CD14-positive monocyte (primary cell): ENCODE measurements around the gene ADAMTS15. TPM values are rescaled to one million over a fixed set of nuclear protein-coding genes. Genes with fewer than 3 reads are reported as not detected.

Source experiments
- DNase-seq, 3 donors: peaks; one replicate each; pipeline ENCODE4 v3.0.0-alpha.2; 2011 to 2022
- H2AFZ ChIP-seq: 2 replicates; pipeline ENCODE4 v1.6.0; 2012; ENCODE audit warnings: mild to moderate bottlenecking, low read depth, low read length, inconsistent platforms; ENCODE audit not compliant: insufficient read depth, poor library complexity, severe bottlenecking
- H3K27ac ChIP-seq, 2 donors: 1 replicate in 1 of 2; 2 replicates in 1 of 2; pipeline ENCODE4 v1.5.1; 2012 to 2013; ENCODE audit warnings: low read length in 2 of 2, control low read depth in 1 of 2, inconsistent platforms in 1 of 2, low read depth in 1 of 2, mild to moderate bottlenecking in 1 of 2
- H3K27me3 ChIP-seq, 2 donors: one replicate each; pipeline versions ENCODE4 v1.6.0 to v1.6.1; 2011 to 2013; ENCODE audit warnings: low read length in 2 of 2; ENCODE audit not compliant: control insufficient read depth in 2 of 2, insufficient read depth in 2 of 2
- H3K36me3 ChIP-seq, 2 donors: replicated peaks in 1 of 2; 1 replicate in 1 of 2; 2 replicates in 1 of 2; pipeline versions ENCODE4 v1.5.1 to v1.6.1; 2012 to 2013; ENCODE audit warnings: low read length in 2 of 2, control low read depth in 1 of 2, inconsistent platforms in 1 of 2, mild to moderate bottlenecking in 1 of 2; ENCODE audit not compliant: insufficient read depth in 2 of 2, control insufficient read depth in 1 of 2
- H3K4me1 ChIP-seq, 2 donors: 1 replicate in 1 of 2; 2 replicates in 1 of 2; pipeline versions ENCODE4 v1.5.1 to v1.6.1; 2012 to 2013; ENCODE audit warnings: low read length in 2 of 2, control low read depth in 1 of 2, inconsistent platforms in 1 of 2, mild to moderate bottlenecking in 1 of 2, moderate library complexity in 1 of 2; ENCODE audit not compliant: insufficient read depth in 2 of 2, control insufficient read depth in 1 of 2
- H3K4me2 ChIP-seq: replicated peaks from 2 replicates; pipeline ENCODE3; 2012; ENCODE audit warnings: low read length, moderate library complexity, mild to moderate bottlenecking; ENCODE audit not compliant: poor library complexity, severe bottlenecking; ENCODE audit errors: extremely low read depth
- H3K4me3 ChIP-seq, 3 experiments: fragments of 200-600 bp in 1 of 3; sonication (generic) in 1 of 3; replicated peaks in 1 of 3; 1 replicate in 2 of 3; 2 replicates in 1 of 3; pipeline ENCODE4 v1.5.1; 2011 to 2013; ENCODE audit warnings: low read length in 3 of 3, mild to moderate bottlenecking in 3 of 3, control low read depth in 2 of 3, low read depth in 2 of 3, inconsistent platforms in 1 of 3, moderate library complexity in 1 of 3
- H3K79me2 ChIP-seq: 2 replicates; pipeline ENCODE4 v1.6.0; 2012; ENCODE audit warnings: mild to moderate bottlenecking, control low read depth, inconsistent platforms, low read length, moderate library complexity; ENCODE audit not compliant: insufficient read depth
- H3K9ac ChIP-seq: 2 replicates; pipeline ENCODE4 v1.6.0; 2017; ENCODE audit warnings: low read length, mild to moderate bottlenecking; ENCODE audit not compliant: insufficient read depth, poor library complexity, severe bottlenecking
- H3K9me3 ChIP-seq, 2 donors: replicated peaks in 1 of 2; 1 replicate in 1 of 2; 2 replicates in 1 of 2; pipeline versions ENCODE4 v1.5.1 to v1.6.1; 2012 to 2013; ENCODE audit warnings: low read length in 2 of 2, control low read depth in 1 of 2; ENCODE audit not compliant: control insufficient read depth in 1 of 2, insufficient read depth in 1 of 2
- H4K20me1 ChIP-seq: 2 replicates; pipeline ENCODE4 v1.6.0; 2012; ENCODE audit warnings: mild to moderate bottlenecking, low read length, control low read depth, moderate library complexity; ENCODE audit not compliant: insufficient read depth
- H3K27ac Mint-ChIP-seq, 7 donors: one replicate each; pipeline ENCODE4 v1.8.0; 2020; ENCODE audit warnings: mild to moderate bottlenecking in 7 of 7, mixed read lengths in 7 of 7, moderate library complexity in 6 of 7, inconsistent platforms in 2 of 7
- H3K27me3 Mint-ChIP-seq, 3 donors: one replicate each; pipeline ENCODE4 v1.8.0; 2021 to 2022; ENCODE audit warnings: low read depth in 3 of 3, mild to moderate bottlenecking in 3 of 3, mixed read lengths in 3 of 3, moderate library complexity in 3 of 3, inconsistent platforms in 1 of 3
- H3K36me3 Mint-ChIP-seq, 2 donors: one replicate each; pipeline ENCODE4 v1.8.0; 2020; ENCODE audit warnings: mixed read lengths in 2 of 2, inconsistent platforms in 1 of 2, mild to moderate bottlenecking in 1 of 2
- H3K4me1 Mint-ChIP-seq: one replicate; pipeline ENCODE4 v1.8.0; 2020; ENCODE audit warnings: mild to moderate bottlenecking, mixed read lengths
- H3K4me3 Mint-ChIP-seq, 2 donors: one replicate each; pipeline ENCODE4 v1.8.0; 2020; ENCODE audit warnings: mild to moderate bottlenecking in 2 of 2, mixed read lengths in 2 of 2, moderate library complexity in 1 of 2
- H3K9me3 Mint-ChIP-seq, 7 donors: one replicate each; pipeline ENCODE4 v1.8.0; 2020 to 2022; ENCODE audit warnings: mixed read lengths in 7 of 7, mild to moderate bottlenecking in 6 of 7, moderate library complexity in 6 of 7, inconsistent platforms in 2 of 7
- WGBS: methylation state at CpG from one replicate; pipeline ENCODE4 v1.1.5; 2013; ENCODE audit warnings: missing lambda C conversion rate; ENCODE audit not compliant: insufficient coverage; 5-methylcytosine and 5-hydroxymethylcytosine counted together
- intact Hi-C, 2 donors: fragments of 100-400 bp; cut with micrococcal nuclease; formaldehyde crosslinking; loops; one replicate each; pipeline versions ENCODE4 v1.15.0 to v1.15.1; 2023
- polyA plus RNA-seq, 3 donors: library from polyadenylated mRNA; depleted of rRNA in 1 of 3; unstranded in 2 of 3; stranded (reverse) in 1 of 3; fragments of 300-500 nt in 2 of 3; fragments of >200 nt in 1 of 3; fragmentation: Illumina TruSeq in 2 of 3; gene quantifications; 1 replicate in 2 of 3; 2 replicates in 1 of 3; pipeline ENCODE4 v1.2.3, GENCODE V29; 2012 to 2021
- TF ChIP-seq, protein P1 (sequence below): fragments of 200-600 bp; IDR thresholded peaks from one replicate; pipeline ENCODE4 v1.8.0; 2022; ENCODE audit warnings: antibody characterized with exemption, mild to moderate bottlenecking

The ADAMTS15 gene
- polyA plus RNA-seq, 3 donors, result not detected

DNA sequence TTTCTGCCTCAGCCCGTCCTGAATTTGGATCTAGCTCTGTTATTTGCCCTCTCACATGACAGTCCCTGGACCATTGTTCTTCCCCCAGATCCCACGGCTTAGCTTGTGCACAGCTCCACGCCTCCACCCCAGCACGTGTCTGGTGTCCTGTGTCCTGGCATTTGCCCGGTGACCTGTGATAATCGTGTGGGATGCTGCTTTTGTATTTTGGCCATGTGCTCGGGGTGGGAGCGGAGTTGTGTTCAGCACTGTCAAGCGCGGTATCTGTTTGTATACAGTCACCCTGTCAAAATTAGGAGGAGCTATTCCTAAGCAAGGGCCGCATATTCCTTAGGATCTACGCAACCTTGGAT lies 31.9 kb upstream of the ADAMTS15 start:
- WGBS, result 90% methylated on average over 12 of the region's 12 CpGs
- Histone ChIP-seq H3K4me1 (peaks cover 8 to 10% of the 10 kb centered on the region in 2 donors), H3K79me2 (no peaks in the 10 kb centered on the region), H4K20me1 (no peaks in the 10 kb centered on the region), H3K27ac (no peak overlapping the region), H2AFZ (no peak overlapping the region), H3K4me3 (no peak overlapping the region), H3K9ac (no peak overlapping the region), H3K36me3 (no peaks in the 10 kb centered on the region), H3K27me3 (no peaks in the 10 kb centered on the region), H3K9me3 (no peaks in the 10 kb centered on the region), H3K4me2 (no peak overlapping the region)
- DNase-seq, result no peak
- no peak overlapping the region for H3K4me3 Mint-ChIP-seq
- H3K36me3 Mint-ChIP-seq, result no peaks in the 10 kb centered on the region
- intact Hi-C loops, result no loop called here
- peaks cover 21 to 24% (median 22%) of the 10 kb centered on the region in 3 donors for H3K27me3 Mint-ChIP-seq
- H3K9me3 Mint-ChIP-seq, result peaks cover 0 to 2% (median 0%) of the 10 kb centered on the region in 7 donors
- H3K4me1 Mint-ChIP-seq, result peaks cover 9% of the 10 kb centered on the region
- H3K27ac Mint-ChIP-seq, result no peak overlapping the region
- TF ChIP-seq, protein P1, sequence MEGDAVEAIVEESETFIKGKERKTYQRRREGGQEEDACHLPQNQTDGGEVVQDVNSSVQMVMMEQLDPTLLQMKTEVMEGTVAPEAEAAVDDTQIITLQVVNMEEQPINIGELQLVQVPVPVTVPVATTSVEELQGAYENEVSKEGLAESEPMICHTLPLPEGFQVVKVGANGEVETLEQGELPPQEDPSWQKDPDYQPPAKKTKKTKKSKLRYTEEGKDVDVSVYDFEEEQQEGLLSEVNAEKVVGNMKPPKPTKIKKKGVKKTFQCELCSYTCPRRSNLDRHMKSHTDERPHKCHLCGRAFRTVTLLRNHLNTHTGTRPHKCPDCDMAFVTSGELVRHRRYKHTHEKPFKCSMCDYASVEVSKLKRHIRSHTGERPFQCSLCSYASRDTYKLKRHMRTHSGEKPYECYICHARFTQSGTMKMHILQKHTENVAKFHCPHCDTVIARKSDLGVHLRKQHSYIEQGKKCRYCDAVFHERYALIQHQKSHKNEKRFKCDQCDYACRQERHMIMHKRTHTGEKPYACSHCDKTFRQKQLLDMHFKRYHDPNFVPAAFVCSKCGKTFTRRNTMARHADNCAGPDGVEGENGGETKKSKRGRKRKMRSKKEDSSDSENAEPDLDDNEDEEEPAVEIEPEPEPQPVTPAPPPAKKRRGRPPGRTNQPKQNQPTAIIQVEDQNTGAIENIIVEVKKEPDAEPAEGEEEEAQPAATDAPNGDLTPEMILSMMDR, result no peak

DNA sequence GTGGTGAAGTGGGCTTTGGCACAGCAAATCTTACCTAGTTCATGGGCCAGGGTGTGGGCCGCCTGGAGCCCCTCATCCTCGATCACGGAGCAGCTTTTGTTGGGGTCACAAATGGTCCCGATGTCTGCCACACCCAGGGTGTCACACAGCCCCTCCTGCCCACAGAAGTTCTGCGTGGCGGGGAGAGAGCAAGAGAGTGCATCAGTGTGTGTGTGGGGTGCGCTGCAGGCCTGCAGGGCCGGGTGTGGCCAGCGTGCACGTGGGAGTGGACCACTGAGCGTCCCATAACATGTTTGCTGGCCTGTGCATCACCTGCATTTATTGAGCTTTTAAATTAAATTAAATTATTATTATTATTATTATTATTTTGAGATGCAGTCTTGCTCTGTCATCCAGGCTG lies 31.5 kb upstream of the ADAMTS15 start:
- H3K9me3 Mint-ChIP-seq, result peaks cover 0 to 2% (median 0%) of the 10 kb centered on the region in 7 donors
- no peaks in the 10 kb centered on the region for H3K36me3 Mint-ChIP-seq
- Histone ChIP-seq H3K4me1 (peaks cover 8 to 10% of the 10 kb centered on the region in 2 donors), H2AFZ (no peak overlapping the region), H3K4me3 (no peak overlapping the region), H3K4me2 (no peak overlapping the region), H3K79me2 (no peaks in the 10 kb centered on the region), H3K36me3 (no peaks in the 10 kb centered on the region), H3K27me3 (peaks cover 0 to 3% of the 10 kb centered on the region in 2 donors), H3K9me3 (no peaks in the 10 kb centered on the region), H4K20me1 (no peaks in the 10 kb centered on the region), H3K9ac (no peak overlapping the region), H3K27ac (no peak overlapping the region)
- peaks cover 9% of the 10 kb centered on the region for H3K4me1 Mint-ChIP-seq
- 100% methylated on average over 6 of the region's 11 CpGs for WGBS
- no peak overlapping the region for H3K4me3 Mint-ChIP-seq
- H3K27ac Mint-ChIP-seq, result no peak overlapping the region
- peaks cover 22 to 26% (median 24%) of the 10 kb centered on the region in 3 donors for H3K27me3 Mint-ChIP-seq
- intact Hi-C loops, result no loop called here
- no peak for DNase-seq
- TF ChIP-seq, protein P1, result no peak
